HEK293 (cell line): Measurements from ENCODE around the gene RTP5.

Experiments
- CTCF ChIA-PET: fragments of 350-600 bp; formaldehyde crosslinking; extraction: SDS; loops from one replicate; lab custom pipeline; 2021; ENCODE audit warnings: antibody characterized with exemption; lab: Yijun Ruan, JAX
- POLR2A ChIA-PET: fragments of 300-600 bp; formaldehyde crosslinking; extraction: SDS; loops from one replicate; lab custom pipeline; 2020; ENCODE audit warnings: antibody characterized with exemption, inconsistent platforms; lab: Yijun Ruan, JAX
- H3K27ac ChIP-seq: fragments of 200-500 bp; sonication (Bioruptor generic); 2 replicates; pipeline ENCODE4 v1.5.1; 2014; ENCODE audit warnings: low read depth, low read length, control low read depth, inconsistent platforms; ENCODE audit errors: extremely low read depth
- H3K36me3 ChIP-seq, 2 experiments: fragments of 200-500 bp in 1 of 2; sonication (Bioruptor generic) in 1 of 2; 1 replicate in 1 of 2; 2 replicates in 1 of 2; pipeline ENCODE4 v1.5.1; 2014 to 2017; ENCODE audit warnings: inconsistent platforms in 2 of 2, low read length in 2 of 2; ENCODE audit not compliant: control insufficient read depth in 2 of 2, insufficient read depth in 1 of 2
- H3K4me1 ChIP-seq: fragments of 200-500 bp; sonication (Bioruptor generic); 2 replicates; pipeline ENCODE4 v1.5.1; 2014; ENCODE audit warnings: mild to moderate bottlenecking, low read length, inconsistent platforms; ENCODE audit not compliant: control insufficient read depth, insufficient read depth
- H3K4me3 ChIP-seq: 2 replicates; pipeline ENCODE4 v1.5.1; 2011; ENCODE audit warnings: low read depth, mild to moderate bottlenecking, control low read depth, low read length, moderate library complexity
- H3K9me3 ChIP-seq: fragments of 200-500 bp; sonication (Bioruptor generic); 2 replicates; pipeline ENCODE4 v1.5.1; 2014; ENCODE audit warnings: low read depth, low read length, inconsistent platforms; ENCODE audit not compliant: control insufficient read depth, insufficient read depth
- EGR2 ChIP-seq: fragments of 450-650 bp; formaldehyde crosslinking; IDR thresholded peaks from 2 replicates; pipeline ENCODE4 v1.5.1; 2016; ENCODE audit warnings: low read depth, missing biosample characterization, missing genetic modification characterization
- REPIN1 ChIP-seq: fragments of 450-650 bp; formaldehyde crosslinking; IDR thresholded peaks from 2 replicates; pipeline ENCODE4 v1.5.1; 2017; ENCODE audit warnings: missing biosample characterization, missing genetic modification characterization, low read depth
- YY1 ChIP-seq: fragments of 450-650 bp; formaldehyde crosslinking; IDR thresholded peaks from 2 replicates; pipeline ENCODE4 v1.5.1; 2018; ENCODE audit warnings: missing biosample characterization, missing genetic modification characterization
- ZBTB7A ChIP-seq: fragments of 450-650 bp; formaldehyde crosslinking; IDR thresholded peaks from 2 replicates; pipeline ENCODE4 v1.5.1; 2016; ENCODE audit warnings: low read depth, missing biosample characterization, missing genetic modification characterization
- ZFHX2 ChIP-seq: fragments of 450-650 bp; formaldehyde crosslinking; conservative IDR thresholded peaks from 2 replicates; pipeline ENCODE4 v1.5.1; 2016; ENCODE audit warnings: missing biosample characterization, missing genetic modification characterization
- ZNF2 ChIP-seq: fragments of 450-650 bp; formaldehyde crosslinking; IDR thresholded peaks from 2 replicates; pipeline ENCODE4 v1.5.1; 2016; ENCODE audit warnings: missing biosample characterization, missing genetic modification characterization
- ZNF221 ChIP-seq: fragments of 450-650 bp; formaldehyde crosslinking; IDR thresholded peaks from 2 replicates; pipeline ENCODE4 v1.5.1; 2017; ENCODE audit warnings: missing biosample characterization, missing genetic modification characterization, borderline replicate concordance
- ZNF394 ChIP-seq: fragments of 450-650 bp; formaldehyde crosslinking; IDR thresholded peaks from 2 replicates; pipeline ENCODE4 v1.5.1; 2016; ENCODE audit warnings: missing biosample characterization, missing genetic modification characterization, mild to moderate bottlenecking, moderate library complexity, borderline replicate concordance
- ZNF423 ChIP-seq: fragments of 450-650 bp; formaldehyde crosslinking; IDR thresholded peaks from 2 replicates; pipeline ENCODE4 v1.5.1; 2016; ENCODE audit warnings: missing biosample characterization, missing genetic modification characterization
- ZNF529 ChIP-seq: fragments of 450-650 bp; formaldehyde crosslinking; IDR thresholded peaks from 2 replicates; pipeline ENCODE4 v1.5.1; 2017; ENCODE audit warnings: missing genetic modification characterization, missing biosample characterization; ENCODE audit not compliant: insufficient replicate concordance
- ZNF549 ChIP-seq: fragments of 450-650 bp; IDR thresholded peaks from 2 replicates; pipeline ENCODE4 v1.5.1; 2018; ENCODE audit warnings: missing biosample characterization, missing genetic modification characterization, mild to moderate bottlenecking, inconsistent platforms, moderate library complexity
- ZNF843 ChIP-seq: fragments of 450-650 bp; formaldehyde crosslinking; IDR thresholded peaks from 2 replicates; pipeline ENCODE4 v1.5.1; 2016; ENCODE audit warnings: missing biosample characterization, missing genetic modification characterization
- TF ChIP-seq, protein P1 (sequence below): fragments of 450-650 bp; formaldehyde crosslinking; conservative IDR thresholded peaks from 2 replicates; pipeline ENCODE4 v1.5.1; 2016; ENCODE audit warnings: low read depth, missing biosample characterization, missing genetic modification characterization
- TF ChIP-seq, protein P2 (sequence below): fragments of 450-650 bp; formaldehyde crosslinking; IDR thresholded peaks from 2 replicates; pipeline ENCODE4 v1.5.1; 2016; ENCODE audit warnings: missing biosample characterization, missing genetic modification characterization
- TF ChIP-seq, protein P3 (sequence below): fragments of 450-650 bp; formaldehyde crosslinking; IDR thresholded peaks from 2 replicates; pipeline ENCODE4 v1.5.1; 2016; ENCODE audit warnings: missing biosample characterization, missing genetic modification characterization
- TF ChIP-seq, protein P4 (sequence below): fragments of 450-650 bp; formaldehyde crosslinking; IDR thresholded peaks from 2 replicates; pipeline ENCODE4 v1.5.1; 2016; ENCODE audit warnings: missing biosample characterization, missing genetic modification characterization, borderline replicate concordance
- TF ChIP-seq, protein P5 (sequence below): fragments of 450-650 bp; formaldehyde crosslinking; IDR thresholded peaks from 2 replicates; pipeline ENCODE4 v1.5.1; 2017; ENCODE audit warnings: missing biosample characterization, missing genetic modification characterization

RTP5 gene

DNA sequence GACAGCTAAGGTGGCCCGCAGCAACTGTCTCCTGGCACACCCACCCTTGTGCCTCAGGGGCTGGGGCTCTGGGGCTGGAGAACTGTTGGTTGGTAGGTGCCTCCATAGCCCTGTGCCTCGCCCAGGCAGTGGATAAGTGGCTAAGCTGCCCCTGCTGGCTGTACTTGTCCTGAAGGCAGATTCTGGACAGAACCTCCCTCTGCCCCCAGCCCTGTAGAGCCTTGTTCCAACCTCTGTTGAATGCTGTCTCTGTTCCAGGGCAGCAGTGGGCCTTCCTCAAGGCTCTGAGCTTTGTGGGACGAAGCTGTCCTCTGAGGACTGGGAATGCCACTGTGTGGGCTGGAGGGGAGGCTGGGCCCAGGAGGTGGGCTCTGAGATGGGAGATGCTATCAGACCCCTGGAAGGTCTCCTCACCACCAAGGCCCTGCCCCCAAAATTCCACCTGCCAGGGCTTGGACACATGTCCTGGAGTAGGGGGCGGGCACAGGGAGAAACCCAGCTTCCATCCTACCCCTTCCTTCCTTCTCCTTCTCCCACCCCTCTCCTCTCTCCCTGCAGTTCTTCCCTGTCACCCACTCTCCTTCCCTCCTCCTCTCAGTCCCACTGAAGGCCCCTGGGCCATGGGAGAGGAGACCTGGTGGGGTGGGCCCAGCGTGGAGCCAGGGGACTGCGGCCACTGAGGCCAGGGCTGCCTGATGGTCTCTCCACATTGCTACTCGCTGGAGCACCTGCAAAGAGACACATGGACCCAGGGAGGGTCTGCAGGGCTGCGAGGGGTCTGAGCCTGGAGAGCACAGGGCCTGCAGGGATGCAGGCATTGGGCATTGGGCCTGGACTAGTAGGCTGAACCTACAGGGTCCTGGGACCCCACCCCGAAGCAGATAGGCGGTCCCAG is 9.1 kb upstream of the RTP5 start:
- no peaks in the 10 kb centered on the region for H3K9me3 ChIP-seq
- H3K4me3 ChIP-seq, result no peak overlapping the region
- H3K4me1 ChIP-seq, result no peaks in the 10 kb centered on the region
- CTCF ChIA-PET, result interaction anchor here (0.6 to 0.7 kb wide), 2 partner anchors 126 to 139 kb away, joined by 3 read pairs; partner anchors contain the start of gene D2HGDH
- H3K36me3 ChIP-seq, result no peaks in the 10 kb centered on the region
- POLR2A ChIA-PET, result no interaction called here
- no peak overlapping the region for H3K27ac ChIP-seq
- TF ChIP-seq ZFHX2 (tag by site-specific recombination) (peak; percentile 24), EGR2 (tag by site-specific recombination) (peak; percentile 22; the same call in 1 of the 2 replicates)
- TF ChIP-seq, protein P1, sequence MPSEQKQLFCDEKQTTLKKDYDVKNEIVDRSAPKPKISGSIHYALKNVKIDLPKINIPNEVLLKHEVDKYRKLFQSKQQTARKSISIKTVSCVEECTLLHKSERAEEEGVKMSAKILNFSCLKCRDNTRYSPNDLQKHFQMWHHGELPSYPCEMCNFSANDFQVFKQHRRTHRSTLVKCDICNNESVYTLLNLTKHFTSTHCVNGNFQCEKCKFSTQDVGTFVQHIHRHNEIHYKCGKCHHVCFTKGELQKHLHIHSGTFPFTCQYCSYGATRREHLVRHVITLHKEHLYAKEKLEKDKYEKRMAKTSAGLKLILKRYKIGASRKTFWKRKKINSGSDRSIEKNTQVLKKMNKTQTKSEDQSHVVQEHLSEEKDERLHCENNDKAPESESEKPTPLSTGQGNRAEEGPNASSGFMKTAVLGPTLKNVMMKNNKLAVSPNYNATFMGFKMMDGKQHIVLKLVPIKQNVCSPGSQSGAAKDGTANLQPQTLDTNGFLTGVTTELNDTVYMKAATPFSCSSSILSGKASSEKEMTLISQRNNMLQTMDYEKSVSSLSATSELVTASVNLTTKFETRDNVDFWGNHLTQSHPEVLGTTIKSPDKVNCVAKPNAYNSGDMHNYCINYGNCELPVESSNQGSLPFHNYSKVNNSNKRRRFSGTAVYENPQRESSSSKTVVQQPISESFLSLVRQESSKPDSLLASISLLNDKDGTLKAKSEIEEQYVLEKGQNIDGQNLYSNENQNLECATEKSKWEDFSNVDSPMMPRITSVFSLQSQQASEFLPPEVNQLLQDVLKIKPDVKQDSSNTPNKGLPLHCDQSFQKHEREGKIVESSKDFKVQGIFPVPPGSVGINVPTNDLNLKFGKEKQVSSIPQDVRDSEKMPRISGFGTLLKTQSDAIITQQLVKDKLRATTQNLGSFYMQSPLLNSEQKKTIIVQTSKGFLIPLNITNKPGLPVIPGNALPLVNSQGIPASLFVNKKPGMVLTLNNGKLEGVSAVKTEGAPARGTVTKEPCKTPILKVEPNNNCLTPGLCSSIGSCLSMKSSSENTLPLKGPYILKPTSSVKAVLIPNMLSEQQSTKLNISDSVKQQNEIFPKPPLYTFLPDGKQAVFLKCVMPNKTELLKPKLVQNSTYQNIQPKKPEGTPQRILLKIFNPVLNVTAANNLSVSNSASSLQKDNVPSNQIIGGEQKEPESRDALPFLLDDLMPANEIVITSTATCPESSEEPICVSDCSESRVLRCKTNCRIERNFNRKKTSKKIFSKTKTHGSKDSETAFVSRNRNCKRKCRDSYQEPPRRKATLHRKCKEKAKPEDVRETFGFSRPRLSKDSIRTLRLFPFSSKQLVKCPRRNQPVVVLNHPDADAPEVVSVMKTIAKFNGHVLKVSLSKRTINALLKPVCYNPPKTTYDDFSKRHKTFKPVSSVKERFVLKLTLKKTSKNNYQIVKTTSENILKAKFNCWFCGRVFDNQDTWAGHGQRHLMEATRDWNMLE, result no peak
- TF ChIP-seq, all 188 proteins: peak for 2

DNA sequence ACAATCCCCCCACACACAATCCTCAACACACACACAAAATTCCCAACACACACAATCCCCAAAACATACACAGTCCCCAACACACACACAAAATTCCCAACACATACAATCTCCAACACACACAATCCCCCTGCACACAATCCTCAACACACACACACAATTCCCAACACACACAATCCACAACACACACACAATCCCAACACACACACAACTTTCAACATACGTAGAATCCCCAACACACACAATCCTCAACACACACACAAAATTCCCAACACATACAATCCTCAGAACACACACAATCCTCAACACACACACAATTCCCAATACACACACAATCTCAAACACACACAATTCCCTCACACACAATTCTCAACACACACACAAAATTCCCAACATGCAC is 8.3 kb upstream of the RTP5 start:
- Histone ChIP-seq H3K36me3 (no peaks in the 10 kb centered on the region), H3K9me3 (no peaks in the 10 kb centered on the region), H3K4me1 (no peaks in the 10 kb centered on the region), H3K27ac (no peak overlapping the region), H3K4me3 (no peak overlapping the region)
- POLR2A ChIA-PET, result no interaction called here
- CTCF ChIA-PET, result no interaction called here
- no peak for TF ChIP-seq ZNF423 (tag by site-specific recombination)
- TF ChIP-seq, protein P2, sequence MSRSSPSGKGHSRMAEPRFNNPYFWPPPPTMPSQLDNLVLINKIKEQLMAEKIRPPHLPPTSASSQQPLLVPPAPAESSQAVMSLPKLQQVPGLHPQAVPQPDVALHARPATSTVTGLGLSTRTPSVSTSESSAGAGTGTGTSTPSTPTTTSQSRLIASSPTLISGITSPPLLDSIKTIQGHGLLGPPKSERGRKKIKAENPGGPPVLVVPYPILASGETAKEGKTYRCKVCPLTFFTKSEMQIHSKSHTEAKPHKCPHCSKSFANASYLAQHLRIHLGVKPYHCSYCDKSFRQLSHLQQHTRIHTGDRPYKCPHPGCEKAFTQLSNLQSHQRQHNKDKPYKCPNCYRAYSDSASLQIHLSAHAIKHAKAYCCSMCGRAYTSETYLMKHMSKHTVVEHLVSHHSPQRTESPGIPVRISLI (tag by site-specific recombination), result no peak
- no peak for TF ChIP-seq REPIN1 (tag by site-specific recombination)
- TF ChIP-seq ZNF221 (tag by site-specific recombination), result no peak
- no peak for TF ChIP-seq ZBTB7A (tag by site-specific recombination)
- no peak for TF ChIP-seq ZNF529 (tag by site-specific recombination)
- TF ChIP-seq, protein P3, sequence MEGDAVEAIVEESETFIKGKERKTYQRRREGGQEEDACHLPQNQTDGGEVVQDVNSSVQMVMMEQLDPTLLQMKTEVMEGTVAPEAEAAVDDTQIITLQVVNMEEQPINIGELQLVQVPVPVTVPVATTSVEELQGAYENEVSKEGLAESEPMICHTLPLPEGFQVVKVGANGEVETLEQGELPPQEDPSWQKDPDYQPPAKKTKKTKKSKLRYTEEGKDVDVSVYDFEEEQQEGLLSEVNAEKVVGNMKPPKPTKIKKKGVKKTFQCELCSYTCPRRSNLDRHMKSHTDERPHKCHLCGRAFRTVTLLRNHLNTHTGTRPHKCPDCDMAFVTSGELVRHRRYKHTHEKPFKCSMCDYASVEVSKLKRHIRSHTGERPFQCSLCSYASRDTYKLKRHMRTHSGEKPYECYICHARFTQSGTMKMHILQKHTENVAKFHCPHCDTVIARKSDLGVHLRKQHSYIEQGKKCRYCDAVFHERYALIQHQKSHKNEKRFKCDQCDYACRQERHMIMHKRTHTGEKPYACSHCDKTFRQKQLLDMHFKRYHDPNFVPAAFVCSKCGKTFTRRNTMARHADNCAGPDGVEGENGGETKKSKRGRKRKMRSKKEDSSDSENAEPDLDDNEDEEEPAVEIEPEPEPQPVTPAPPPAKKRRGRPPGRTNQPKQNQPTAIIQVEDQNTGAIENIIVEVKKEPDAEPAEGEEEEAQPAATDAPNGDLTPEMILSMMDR (tag by site-specific recombination), result no peak
- TF ChIP-seq, protein P4, sequence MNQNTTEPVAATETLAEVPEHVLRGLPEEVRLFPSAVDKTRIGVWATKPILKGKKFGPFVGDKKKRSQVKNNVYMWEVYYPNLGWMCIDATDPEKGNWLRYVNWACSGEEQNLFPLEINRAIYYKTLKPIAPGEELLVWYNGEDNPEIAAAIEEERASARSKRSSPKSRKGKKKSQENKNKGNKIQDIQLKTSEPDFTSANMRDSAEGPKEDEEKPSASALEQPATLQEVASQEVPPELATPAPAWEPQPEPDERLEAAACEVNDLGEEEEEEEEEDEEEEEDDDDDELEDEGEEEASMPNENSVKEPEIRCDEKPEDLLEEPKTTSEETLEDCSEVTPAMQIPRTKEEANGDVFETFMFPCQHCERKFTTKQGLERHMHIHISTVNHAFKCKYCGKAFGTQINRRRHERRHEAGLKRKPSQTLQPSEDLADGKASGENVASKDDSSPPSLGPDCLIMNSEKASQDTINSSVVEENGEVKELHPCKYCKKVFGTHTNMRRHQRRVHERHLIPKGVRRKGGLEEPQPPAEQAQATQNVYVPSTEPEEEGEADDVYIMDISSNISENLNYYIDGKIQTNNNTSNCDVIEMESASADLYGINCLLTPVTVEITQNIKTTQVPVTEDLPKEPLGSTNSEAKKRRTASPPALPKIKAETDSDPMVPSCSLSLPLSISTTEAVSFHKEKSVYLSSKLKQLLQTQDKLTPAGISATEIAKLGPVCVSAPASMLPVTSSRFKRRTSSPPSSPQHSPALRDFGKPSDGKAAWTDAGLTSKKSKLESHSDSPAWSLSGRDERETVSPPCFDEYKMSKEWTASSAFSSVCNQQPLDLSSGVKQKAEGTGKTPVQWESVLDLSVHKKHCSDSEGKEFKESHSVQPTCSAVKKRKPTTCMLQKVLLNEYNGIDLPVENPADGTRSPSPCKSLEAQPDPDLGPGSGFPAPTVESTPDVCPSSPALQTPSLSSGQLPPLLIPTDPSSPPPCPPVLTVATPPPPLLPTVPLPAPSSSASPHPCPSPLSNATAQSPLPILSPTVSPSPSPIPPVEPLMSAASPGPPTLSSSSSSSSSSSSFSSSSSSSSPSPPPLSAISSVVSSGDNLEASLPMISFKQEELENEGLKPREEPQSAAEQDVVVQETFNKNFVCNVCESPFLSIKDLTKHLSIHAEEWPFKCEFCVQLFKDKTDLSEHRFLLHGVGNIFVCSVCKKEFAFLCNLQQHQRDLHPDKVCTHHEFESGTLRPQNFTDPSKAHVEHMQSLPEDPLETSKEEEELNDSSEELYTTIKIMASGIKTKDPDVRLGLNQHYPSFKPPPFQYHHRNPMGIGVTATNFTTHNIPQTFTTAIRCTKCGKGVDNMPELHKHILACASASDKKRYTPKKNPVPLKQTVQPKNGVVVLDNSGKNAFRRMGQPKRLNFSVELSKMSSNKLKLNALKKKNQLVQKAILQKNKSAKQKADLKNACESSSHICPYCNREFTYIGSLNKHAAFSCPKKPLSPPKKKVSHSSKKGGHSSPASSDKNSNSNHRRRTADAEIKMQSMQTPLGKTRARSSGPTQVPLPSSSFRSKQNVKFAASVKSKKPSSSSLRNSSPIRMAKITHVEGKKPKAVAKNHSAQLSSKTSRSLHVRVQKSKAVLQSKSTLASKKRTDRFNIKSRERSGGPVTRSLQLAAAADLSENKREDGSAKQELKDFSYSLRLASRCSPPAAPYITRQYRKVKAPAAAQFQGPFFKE (tag by site-specific recombination), result no peak
- TF ChIP-seq, protein P5, sequence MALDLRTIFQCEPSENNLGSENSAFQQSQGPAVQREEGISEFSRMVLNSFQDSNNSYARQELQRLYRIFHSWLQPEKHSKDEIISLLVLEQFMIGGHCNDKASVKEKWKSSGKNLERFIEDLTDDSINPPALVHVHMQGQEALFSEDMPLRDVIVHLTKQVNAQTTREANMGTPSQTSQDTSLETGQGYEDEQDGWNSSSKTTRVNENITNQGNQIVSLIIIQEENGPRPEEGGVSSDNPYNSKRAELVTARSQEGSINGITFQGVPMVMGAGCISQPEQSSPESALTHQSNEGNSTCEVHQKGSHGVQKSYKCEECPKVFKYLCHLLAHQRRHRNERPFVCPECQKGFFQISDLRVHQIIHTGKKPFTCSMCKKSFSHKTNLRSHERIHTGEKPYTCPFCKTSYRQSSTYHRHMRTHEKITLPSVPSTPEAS (tag by site-specific recombination), result no peak
- no peak for TF ChIP-seq ZNF843 (tag by site-specific recombination)
- TF ChIP-seq ZNF2 (tag by site-specific recombination), result no peak
- TF ChIP-seq ZNF394, result no peak
- no peak for TF ChIP-seq YY1 (tag by site-specific recombination)
- no peak for TF ChIP-seq ZNF549 (tag by site-specific recombination)
- no peak for TF ChIP-seq ZFHX2 (tag by site-specific recombination)
